Osteocyte (in vitro differentiated cells): ENCODE measurements around the gene SCO2. TPM values are rescaled to one million over a fixed set of nuclear protein-coding genes. Genes with fewer than 3 reads are reported as not detected.

Experiments used
- DNase-seq: peaks from one replicate; pipeline ENCODE4 v3.0.0; 2021; ENCODE audit warnings: mixed read lengths; ENCODE audit not compliant: unreplicated experiment; ENCODE audit errors: extremely low spot score
- H3K27ac Mint-ChIP-seq: one replicate; pipeline ENCODE4 v1.8.0; 2021; ENCODE audit warnings: mild to moderate bottlenecking, mixed read lengths; ENCODE audit not compliant: unreplicated experiment
- H3K27me3 Mint-ChIP-seq: one replicate; pipeline ENCODE4 v1.8.0; 2021; ENCODE audit warnings: mixed read lengths; ENCODE audit not compliant: unreplicated experiment
- H3K36me3 Mint-ChIP-seq: one replicate; pipeline ENCODE4 v1.8.0; 2021; ENCODE audit warnings: mixed read lengths; ENCODE audit not compliant: unreplicated experiment
- H3K4me1 Mint-ChIP-seq: one replicate; pipeline ENCODE4 v1.8.0; 2021; ENCODE audit warnings: mixed read lengths; ENCODE audit not compliant: unreplicated experiment
- H3K4me3 Mint-ChIP-seq: one replicate; pipeline ENCODE4 v1.8.0; 2021; ENCODE audit warnings: mild to moderate bottlenecking, moderate library complexity, mixed read lengths; ENCODE audit not compliant: unreplicated experiment
- H3K9me3 Mint-ChIP-seq: one replicate; pipeline ENCODE4 v1.8.0; 2021; ENCODE audit warnings: mixed read lengths; ENCODE audit not compliant: unreplicated experiment
- CTCF ChIP-seq: fragments of 200-600 bp; sonication (generic); IDR thresholded peaks from 2 replicates; pipeline ENCODE4 v1.5.0; 2021; ENCODE audit warnings: antibody characterized with exemption, mild to moderate bottlenecking, moderate library complexity
- total RNA-seq: library from RNA; stranded (reverse); gene quantifications from 2 replicates; pipeline ENCODE4 v1.2.1, GENCODE V29; 2021

The SCO2 gene
- total RNA-seq, 1 donor from 2014 or later = not detected

- Mint-ChIP-seq H3K4me1 (peaks cover 6% of the 10 kb centered on the region), H3K9me3 (no peaks in the 10 kb centered on the region), H3K27me3 (peaks cover 1% of the 10 kb centered on the region), H3K4me3 (no peak overlapping the region), H3K27ac (no peak overlapping the region), H3K36me3 (peaks cover 1% of the 10 kb centered on the region)
- no peak for DNase-seq
- no peak for TF ChIP-seq CTCF
Observed at GRCh38 chr22:50502096-50502495, 23.3 kb downstream of the SCO2 start.

- TF ChIP-seq CTCF = no peak
- H3K4me3 Mint-ChIP-seq = no peak overlapping the region
- H3K36me3 Mint-ChIP-seq = peaks cover 1% of the 10 kb centered on the region
- no peak for DNase-seq
- no peak overlapping the region for H3K27ac Mint-ChIP-seq
- peaks cover 3% of the 10 kb centered on the region for H3K27me3 Mint-ChIP-seq
- H3K4me1 Mint-ChIP-seq = no peaks in the 10 kb centered on the region
- H3K9me3 Mint-ChIP-seq = no peaks in the 10 kb centered on the region
Observed at GRCh38 chr22:50500452-50500851, 24.9 kb downstream of the SCO2 start.

- no peaks in the 10 kb centered on the region for H3K9me3 Mint-ChIP-seq
- TF ChIP-seq CTCF = peak; percentile 62
- H3K4me1 Mint-ChIP-seq = no peaks in the 10 kb centered on the region
- no peak for DNase-seq
- H3K4me3 Mint-ChIP-seq = no peak overlapping the region
- H3K27me3 Mint-ChIP-seq = peaks cover 3% of the 10 kb centered on the region
- no peak overlapping the region for H3K27ac Mint-ChIP-seq
- peaks cover 1% of the 10 kb centered on the region for H3K36me3 Mint-ChIP-seq
Observed at GRCh38 chr22:50498322-50498890, 27.0 kb downstream of the SCO2 start.

DNA sequence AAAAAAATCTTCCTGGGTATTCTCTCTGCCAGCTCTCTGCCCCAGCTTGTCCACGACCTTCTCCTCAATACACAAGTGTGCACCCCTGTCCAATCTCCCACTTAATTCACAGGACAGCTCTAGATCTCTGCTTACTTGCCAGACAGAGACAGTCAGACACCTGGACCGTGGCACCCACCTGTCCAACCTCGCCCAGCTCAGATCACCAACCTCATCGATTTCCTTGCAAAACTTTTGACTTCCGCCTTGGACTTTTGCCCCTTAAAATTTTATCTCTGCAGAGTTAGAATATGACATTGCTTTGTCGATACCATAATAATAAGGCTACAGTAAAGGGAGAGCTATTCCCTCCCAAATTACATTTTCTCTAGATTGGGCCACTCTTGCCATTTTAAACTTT is 28.3 kb downstream of the SCO2 start:
- Mint-ChIP-seq H3K27ac (no peak overlapping the region), H3K9me3 (no peaks in the 10 kb centered on the region), H3K4me3 (no peak overlapping the region), H3K36me3 (peaks cover 1% of the 10 kb centered on the region), H3K4me1 (no peaks in the 10 kb centered on the region), H3K27me3 (peaks cover 3% of the 10 kb centered on the region)
- no peak for DNase-seq
- no peak for TF ChIP-seq CTCF

- Mint-ChIP-seq H3K4me3 (no peak overlapping the region), H3K27me3 (no peaks in the 10 kb centered on the region), H3K4me1 (peaks cover 9% of the 10 kb centered on the region), H3K27ac (no peak overlapping the region), H3K9me3 (no peaks in the 10 kb centered on the region), H3K36me3 (no peaks in the 10 kb centered on the region)
- no peak for TF ChIP-seq CTCF
- no peak for DNase-seq
Observed at GRCh38 chr22:50490531-50491308, 34.7 kb downstream of the SCO2 start.
